Stomach (tissue), 4 donors: ENCODE results near the gene GPATCH1.

Source experiments
- EP300 ChIP-seq: sonication (generic); formaldehyde crosslinking; IDR thresholded peaks from one replicate; pipeline ENCODE4 v1.6.1; 2017; ENCODE audit warnings: antibody characterized with exemption
- POLR2A ChIP-seq, 4 donors: fragments of 450-650 bp; IDR thresholded peaks; one replicate each; pipeline ENCODE4 v1.6.1; 2016; ENCODE audit warnings: antibody characterized with exemption in 4 of 4, control low read depth in 2 of 4, mild to moderate bottlenecking in 1 of 4, moderate library complexity in 1 of 4
- POLR2AphosphoS5 ChIP-seq, 3 donors: sonication (generic); formaldehyde crosslinking; IDR thresholded peaks; one replicate each; pipeline ENCODE4 v1.6.1; 2016; ENCODE audit warnings: antibody characterized with exemption in 3 of 3
- TF ChIP-seq, protein P1 (sequence below), 7 experiments: fragments of 450-650 bp in 4 of 7; fragments of 200-600 bp in 3 of 7; sonication (generic) in 3 of 7; IDR thresholded peaks; one replicate each; pipeline ENCODE4 v1.5.1; 2016 to 2019; ENCODE audit warnings: antibody characterized with exemption in 7 of 7, control low read depth in 2 of 7, mild to moderate bottlenecking in 1 of 7

DNA sequence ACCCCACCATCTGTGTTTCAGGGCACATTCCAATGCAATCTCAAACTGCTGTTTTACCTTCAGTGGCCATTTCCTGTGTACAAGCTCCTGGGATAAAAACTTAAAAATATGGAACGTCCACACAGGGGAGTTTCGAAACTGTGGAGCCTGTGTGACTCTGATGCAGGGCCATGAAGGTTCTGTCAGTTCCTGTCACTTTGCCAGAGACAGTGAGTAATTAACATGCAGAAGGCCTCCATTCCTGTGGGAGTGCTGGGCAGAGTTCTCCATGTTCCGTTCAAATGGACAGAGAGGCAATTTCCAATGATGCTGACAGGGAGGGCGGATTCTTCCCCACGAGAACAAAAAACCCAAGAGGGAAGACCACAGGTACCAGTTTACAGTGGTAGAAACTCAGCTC lies 75.4 kb downstream of the GPATCH1 start:
- TF ChIP-seq POLR2A (IDR thresholded peaks at IDR 0.05) (no peak), POLR2AphosphoS5 (IDR thresholded peaks at IDR 0.05) (no peak), EP300 (no peak)
- TF ChIP-seq, protein P1, sequence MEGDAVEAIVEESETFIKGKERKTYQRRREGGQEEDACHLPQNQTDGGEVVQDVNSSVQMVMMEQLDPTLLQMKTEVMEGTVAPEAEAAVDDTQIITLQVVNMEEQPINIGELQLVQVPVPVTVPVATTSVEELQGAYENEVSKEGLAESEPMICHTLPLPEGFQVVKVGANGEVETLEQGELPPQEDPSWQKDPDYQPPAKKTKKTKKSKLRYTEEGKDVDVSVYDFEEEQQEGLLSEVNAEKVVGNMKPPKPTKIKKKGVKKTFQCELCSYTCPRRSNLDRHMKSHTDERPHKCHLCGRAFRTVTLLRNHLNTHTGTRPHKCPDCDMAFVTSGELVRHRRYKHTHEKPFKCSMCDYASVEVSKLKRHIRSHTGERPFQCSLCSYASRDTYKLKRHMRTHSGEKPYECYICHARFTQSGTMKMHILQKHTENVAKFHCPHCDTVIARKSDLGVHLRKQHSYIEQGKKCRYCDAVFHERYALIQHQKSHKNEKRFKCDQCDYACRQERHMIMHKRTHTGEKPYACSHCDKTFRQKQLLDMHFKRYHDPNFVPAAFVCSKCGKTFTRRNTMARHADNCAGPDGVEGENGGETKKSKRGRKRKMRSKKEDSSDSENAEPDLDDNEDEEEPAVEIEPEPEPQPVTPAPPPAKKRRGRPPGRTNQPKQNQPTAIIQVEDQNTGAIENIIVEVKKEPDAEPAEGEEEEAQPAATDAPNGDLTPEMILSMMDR (IDR thresholded peaks at IDR 0.05): no peak
